GM23338 (cell line): Measurements from ENCODE around the gene COL18A1. TPM values are rescaled to one million over a fixed set of nuclear protein-coding genes. Genes with fewer than 3 reads are reported as not detected.

Experiments used
- ATAC-seq: fragments of 200-7000 bp; cut with Tn5 transposase; 3 replicates; pipeline ENCODE4 v1.9.1; 2020
- DNase-seq: peaks from one replicate; pipeline ENCODE4 v3.0.0-alpha.2; 2015; ENCODE audit warnings: low spot score
- H2AFZ ChIP-seq: fragments of 200-600 bp; sonication (generic); 2 replicates; pipeline ENCODE4 v1.8.0; 2016; ENCODE audit warnings: antibody characterized with exemption, mild to moderate bottlenecking, moderate library complexity
- H3F3A ChIP-seq: fragments of 200-600 bp; sonication (generic); replicated peaks from 2 replicates; pipeline ENCODE4 v1.8.0; 2017; ENCODE audit warnings: antibody characterized with exemption, mixed run types, low read depth
- H3K27ac ChIP-seq: fragments of 200-600 bp; sonication (generic); 2 replicates; pipeline ENCODE4 v1.6.1; 2016; ENCODE audit warnings: low read depth
- H3K27me3 ChIP-seq: fragments of 200-600 bp; sonication (generic); 2 replicates; pipeline ENCODE4 v1.8.0; 2016; ENCODE audit warnings: mild to moderate bottlenecking, mixed run types, moderate library complexity; ENCODE audit not compliant: insufficient read depth
- H3K36me3 ChIP-seq: fragments of 200-600 bp; sonication (generic); 2 replicates; pipeline ENCODE4 v1.8.0; 2016; ENCODE audit warnings: mild to moderate bottlenecking; ENCODE audit not compliant: insufficient read depth
- H3K4me1 ChIP-seq: fragments of 200-600 bp; sonication (generic); 2 replicates; pipeline ENCODE4 v1.8.0; 2016; ENCODE audit warnings: mild to moderate bottlenecking, moderate library complexity; ENCODE audit not compliant: insufficient read depth
- H3K4me2 ChIP-seq: fragments of 200-600 bp; sonication (generic); 2 replicates; pipeline ENCODE4 v1.7.1; 2017; ENCODE audit warnings: mixed run types
- H3K4me3 ChIP-seq: fragments of 200-600 bp; sonication (generic); 2 replicates; pipeline ENCODE4 v1.6.1; 2016; ENCODE audit warnings: mixed run types
- H3K79me2 ChIP-seq: fragments of 200-600 bp; sonication (generic); replicated peaks from 2 replicates; pipeline ENCODE4 v1.8.0; 2017; ENCODE audit warnings: mild to moderate bottlenecking; ENCODE audit not compliant: insufficient read depth
- H3K9me2 ChIP-seq: fragments of 200-600 bp; sonication (generic); 2 replicates; pipeline ENCODE4 v1.8.0; 2017; ENCODE audit not compliant: insufficient read depth
- H4K20me1 ChIP-seq: fragments of 200-600 bp; sonication (generic); replicated peaks from 2 replicates; pipeline ENCODE4 v1.8.0; 2017; ENCODE audit warnings: mild to moderate bottlenecking; ENCODE audit not compliant: insufficient read depth
- H3K27ac Mint-ChIP-seq: 2 replicates; pipeline ENCODE4 v1.8.0; 2020; ENCODE audit warnings: inconsistent platforms, mild to moderate bottlenecking, moderate library complexity, mixed read lengths
- H3K27me3 Mint-ChIP-seq: 3 replicates; pipeline ENCODE4 v1.8.0; 2022; ENCODE audit warnings: low read depth, mild to moderate bottlenecking, moderate library complexity, mixed read lengths, inconsistent platforms; ENCODE audit not compliant: insufficient read depth, poor library complexity
- H3K36me3 Mint-ChIP-seq: 3 replicates; pipeline ENCODE4 v1.8.0; 2021; ENCODE audit warnings: low read depth, mild to moderate bottlenecking, inconsistent platforms, moderate library complexity, mixed read lengths
- H3K4me1 Mint-ChIP-seq: 3 replicates; pipeline ENCODE4 v1.8.0; 2020; ENCODE audit warnings: mild to moderate bottlenecking, inconsistent platforms, mixed read lengths
- H3K4me3 Mint-ChIP-seq: 3 replicates; pipeline ENCODE4 v1.8.0; 2021; ENCODE audit warnings: moderate library complexity, mild to moderate bottlenecking, inconsistent platforms, mixed read lengths
- H3K9me3 Mint-ChIP-seq: 3 replicates; pipeline ENCODE4 v1.8.0; 2020; ENCODE audit warnings: moderate library complexity, mild to moderate bottlenecking, inconsistent platforms, mixed read lengths
- CREB1 ChIP-seq: fragments of 250-450 bp; sonication (Bioruptor Pico); IDR thresholded peaks from 2 replicates; pipeline ENCODE4 v1.5.0; 2020; ENCODE audit warnings: low read depth, mild to moderate bottlenecking, moderate library complexity
- ETS1 ChIP-seq: IDR thresholded peaks from 2 replicates; pipeline ENCODE4 v1.6.1; 2016; ENCODE audit warnings: antibody characterized with exemption
- EZH2 ChIP-seq: fragments of 200-600 bp; sonication (generic); IDR thresholded peaks from one replicate; pipeline ENCODE4 v1.8.0; 2017; ENCODE audit warnings: antibody characterized with exemption, mild to moderate bottlenecking, low read depth; ENCODE audit not compliant: unreplicated experiment
- EZH2phosphoT487 ChIP-seq: fragments of 200-600 bp; sonication (generic); IDR thresholded peaks from one replicate; pipeline ENCODE4 v1.8.1; 2018; ENCODE audit warnings: antibody characterized with exemption; ENCODE audit not compliant: unreplicated experiment
- JUNB ChIP-seq: IDR thresholded peaks from one replicate; pipeline ENCODE4 v1.6.1; 2016; ENCODE audit warnings: antibody characterized with exemption; ENCODE audit not compliant: unreplicated experiment
- NANOG ChIP-seq: IDR thresholded peaks from 2 replicates; pipeline ENCODE4 v1.6.1; 2016; ENCODE audit warnings: antibody characterized with exemption, borderline replicate concordance
- POLR2AphosphoS5 ChIP-seq: IDR thresholded peaks from 2 replicates; pipeline ENCODE4 v1.6.1; 2016; ENCODE audit warnings: antibody characterized with exemption, low read depth
- REST ChIP-seq: IDR thresholded peaks from one replicate; pipeline ENCODE4 v1.6.1; 2018; ENCODE audit warnings: antibody characterized with exemption; ENCODE audit not compliant: unreplicated experiment
- STAT1 ChIP-seq: IDR thresholded peaks from one replicate; pipeline ENCODE4 v1.6.1; 2016; ENCODE audit warnings: antibody characterized with exemption; ENCODE audit not compliant: unreplicated experiment
- ZNF462 ChIP-seq: fragments of 250-450 bp; sonication (Bioruptor Pico); IDR thresholded peaks from 2 replicates; pipeline ENCODE4 v1.5.0; 2020; ENCODE audit warnings: mild to moderate bottlenecking, moderate library complexity
- polyA plus RNA-seq: library from polyadenylated mRNA; unstranded; fragments of >200 nt; fragmentation: Nextera tagmentation; extraction: Ambion mirVana; gene quantifications from 2 replicates; pipeline ENCODE4 v1.2.1, GENCODE V29; 2016
- total RNA-seq: library from RNA; depleted of rRNA; stranded (reverse); fragments of >200 nt; shearing (Covaris generic); gene quantifications from 2 replicates; pipeline ENCODE4 v1.2.3, GENCODE V29; 2014

COL18A1 gene
- total and polyA plus RNA-seq, 2 experiments from 2014 or later: 38.4 to 430 TPM

- Mint-ChIP-seq H3K27ac (no peak overlapping the region), H3K36me3 (peaks cover 17% of the 10 kb centered on the region)
- DNase-seq: no peak
Measured at GRCh38 chr21:45376459-45377324, 28.3 kb upstream of the COL18A1 start.

More at GRCh38 chr21:45376459-45377324, 28.3 kb upstream of the COL18A1 start:
- H3K27me3 Mint-ChIP-seq: peaks cover 14% of the 10 kb centered on the region
- H3K79me2 ChIP-seq: no peaks in the 10 kb centered on the region
- H3K4me1 Mint-ChIP-seq: peaks cover 28% of the 10 kb centered on the region
- no peaks in the 10 kb centered on the region for H3K9me2 ChIP-seq
- H3K27me3 ChIP-seq: no peaks in the 10 kb centered on the region
- no peak for TF ChIP-seq ETS1
- no peak for TF ChIP-seq JUNB
- no peak for TF ChIP-seq ZNF462
- no peak for TF ChIP-seq NANOG
- TF ChIP-seq REST: no peak
- no peak for TF ChIP-seq STAT1
- TF ChIP-seq POLR2AphosphoS5: no peak
- TF ChIP-seq CREB1 (CRISPR knock-in tag): no peak
- TF ChIP-seq EZH2phosphoT487: no peak
- no peak for TF ChIP-seq EZH2
- no peak overlapping the region for H3K4me3 ChIP-seq
- H3K27ac ChIP-seq: no peak overlapping the region
- H3F3A ChIP-seq: peaks cover 9% of the 10 kb centered on the region; the same call in 1 of the 2 replicates
- no peak for ATAC-seq
- no peaks in the 10 kb centered on the region for H3K36me3 ChIP-seq
- H3K4me3 Mint-ChIP-seq: no peak overlapping the region
- H2AFZ ChIP-seq: no peak overlapping the region
- H3K4me2 ChIP-seq: no peak overlapping the region
- peaks cover 7% of the 10 kb centered on the region; the same call in 1 of the 2 replicates for H3K4me1 ChIP-seq
- H3K9me3 Mint-ChIP-seq: peaks cover 14% of the 10 kb centered on the region
- H4K20me1 ChIP-seq: no peaks in the 10 kb centered on the region
